VCaP (cell line): ENCODE results near the gene WDR1.

ENCODE experiments used
- H3K27ac ChIP-seq: fragments of 450-650 bp; 2 replicates; pipeline ENCODE4 v1.5.1; 2017
- CTCF ChIP-seq: fragments of 450-650 bp; conservative IDR thresholded peaks from 2 replicates; pipeline ENCODE4 v1.5.1; 2017; ENCODE audit warnings: mild to moderate bottlenecking, moderate library complexity

The WDR1 gene

GRCh38 chr4:10066670-10067651, 49.6 kb downstream of the WDR1 start:
- no peak for TF ChIP-seq CTCF
- H3K27ac ChIP-seq, result no peak overlapping the region

DNA sequence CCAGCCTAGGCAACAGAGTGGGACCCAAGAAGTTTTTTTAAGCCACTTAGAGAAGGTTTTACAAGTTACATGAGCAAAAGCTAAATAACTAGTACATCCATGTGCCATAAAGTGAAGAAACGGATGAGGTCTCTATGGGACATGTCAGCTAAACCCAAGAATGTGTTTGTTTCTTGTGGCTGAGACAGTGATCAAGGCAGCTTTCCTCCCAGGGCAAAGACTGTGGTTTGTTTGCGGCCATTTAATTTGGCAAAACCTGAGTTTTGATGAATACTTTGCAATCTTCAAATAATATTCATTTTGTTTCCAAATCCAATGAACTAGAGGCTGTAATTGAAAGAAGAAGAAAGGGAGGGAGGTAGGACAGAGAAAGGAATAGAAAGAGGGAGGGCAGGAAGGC, 50.4 kb downstream of the WDR1 start:
- TF ChIP-seq CTCF, result no peak
- H3K27ac ChIP-seq, result no peak overlapping the region

- H3K27ac ChIP-seq, result peak overlapping the region; percentile 38
- peak; percentile 79 for TF ChIP-seq CTCF
Observed at GRCh38 chr4:10063544-10064300, 52.9 kb downstream of the WDR1 start.

- TF ChIP-seq CTCF, result no peak
- no peak overlapping the region for H3K27ac ChIP-seq
Observed at GRCh38 chr4:10061650-10062415, 54.8 kb downstream of the WDR1 start.

DNA sequence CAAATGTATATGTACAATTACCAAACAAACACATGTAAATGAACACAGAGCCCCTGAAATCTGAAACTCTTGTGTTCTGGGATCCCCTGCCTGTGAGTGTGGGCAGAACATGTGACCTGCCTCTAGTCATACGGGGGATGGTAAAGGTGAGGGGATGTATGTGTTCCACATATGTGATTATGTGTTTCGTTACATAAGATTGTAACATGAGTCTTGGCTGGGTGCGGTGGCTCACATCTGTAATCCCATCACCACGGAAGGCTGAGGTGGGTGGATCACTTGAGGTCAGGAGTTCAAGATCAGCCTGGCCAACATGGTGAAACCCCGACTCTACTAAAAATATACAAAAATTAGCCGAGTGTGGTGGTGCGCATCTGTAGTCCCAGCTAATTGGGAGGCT, 58.2 kb downstream of the WDR1 start:
- no peak overlapping the region for H3K27ac ChIP-seq
- no peak for TF ChIP-seq CTCF

DNA sequence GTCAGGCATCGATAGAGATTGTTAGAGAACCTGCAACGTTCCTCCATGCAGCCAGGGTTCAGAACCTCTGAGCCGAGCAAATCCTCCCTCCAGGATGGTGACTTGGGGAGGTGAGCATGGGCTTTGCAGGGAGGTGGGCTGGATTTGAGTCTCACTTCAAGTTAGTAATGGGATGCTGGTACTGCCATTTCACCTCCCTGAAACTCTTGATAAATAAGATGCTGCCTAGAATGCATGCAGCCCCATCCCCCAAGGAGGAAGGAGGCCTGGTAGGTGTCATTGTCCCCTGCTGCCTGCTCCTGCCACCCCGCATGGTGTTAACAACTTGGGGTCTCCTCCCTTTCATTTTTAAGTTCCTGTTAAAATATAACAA, 59.6 kb downstream of the WDR1 start:
- H3K27ac ChIP-seq, result no peak overlapping the region
- no peak for TF ChIP-seq CTCF
